ENCODE results near the gene STK32C. TPM values are rescaled to one million over a fixed set of nuclear protein-coding genes. Genes with fewer than 3 reads are reported as not detected.

STK32C gene
- total and polyA plus RNA-seq, 10 of the 15 experiments (the other 5 are each of a cell fraction or from before 2014, with no cell fraction given) = 1.5 to 18.1 (median 6.4) TPM

GRCh38 chr10:132252412-132252811 lies 55.3 kb downstream of the STK32C start:
- Histone ChIP-seq H3K27ac (ENCODE audit: control insufficient read depth, insufficient read depth) (no peak overlapping the region), H3K79me2 (ENCODE audit: control insufficient read depth, insufficient read depth, low read length) (no peaks in the 10 kb centered on the region), H2AFZ (ENCODE audit: control insufficient read depth, low read depth, low read length) (no peak overlapping the region), H3K4me3 (no peak overlapping the region), H3K9ac (ENCODE audit: control insufficient read depth, insufficient read depth, low read length) (no peak overlapping the region), H3K36me3 (ENCODE audit: control insufficient read depth in 2 of 2, insufficient read depth in 2 of 2, low read length in 1 of 2) (no peaks in the 10 kb centered on the region), H3K27me3 (replicated peaks in 1 of 2; ENCODE audit: control insufficient read depth in 2 of 2, insufficient read depth in 2 of 2, low read length in 1 of 2) (no peaks in the 10 kb centered on the region), H3K4me1 (ENCODE audit: control insufficient read depth, insufficient read depth, low read length) (no peaks in the 10 kb centered on the region), H3K9me3 (replicated peaks; ENCODE audit: control insufficient read depth, insufficient read depth, low read length) (no peaks in the 10 kb centered on the region), H4K20me1 (ENCODE audit: control insufficient read depth, insufficient read depth) (no peaks in the 10 kb centered on the region), H3K4me2 (ENCODE audit: control insufficient read depth, insufficient read depth) (no peak overlapping the region)
- intact Hi-C loops (cut with micrococcal nuclease; ENCODE audit: unreplicated experiment) (no loop called here), in situ Hi-C loops (cut with MboI) (no loop called here)
- no peak for DNase-seq (ENCODE audit: low read depth, low spot score)
- CTCF ChIA-PET = no interaction called here
- 81% methylated on average over 17 of the region's 17 CpGs for WGBS (ENCODE audit: insufficient coverage, insufficient replicate concordance, low lambda C conversion rate, missing lambda C conversion rate)
- POLR2A ChIA-PET = no interaction called here
- BruUV-seq (replicated peaks) = no TSS peak
- SMC1A ChIA-PET (ENCODE audit: uncharacterized antibody, unreplicated experiment) = no interaction called here
- ATAC-seq = no peak
- no peak for FAIRE-seq
- RAD21 ChIA-PET (ENCODE audit: unreplicated experiment) = interaction anchor here (1.0 kb wide), 1 partner anchor 28 kb away, joined by 3 read pairs; no protein-coding TSS in a partner anchor
- no peak for TF ChIP-seq NRF1 (conservative IDR thresholded peaks at IDR 0.05; ENCODE audit: low read depth, low read length)
- no peak for TF ChIP-seq CUX1 (IDR thresholded peaks at IDR 0.05; ENCODE audit: insufficient replicate concordance, low read depth, low read length)
- no peak for TF ChIP-seq CHD1 (IDR thresholded peaks at IDR 0.05; ENCODE audit: low read depth, low read length)
- TF ChIP-seq ZNF592 (IDR thresholded peaks at IDR 0.05) = no peak
- no peak for TF ChIP-seq RFX5 (IDR thresholded peaks at IDR 0.05; ENCODE audit: low read depth, low read length)
- TF ChIP-seq TBL1XR1 (IDR thresholded peaks at IDR 0.05; ENCODE audit: low read depth, low read length) = no peak
- TF ChIP-seq CEBPB (IDR thresholded peaks at IDR 0.05; ENCODE audit: borderline replicate concordance in 1 of 2, low read depth in 2 of 2, low read length in 2 of 2) = no peak
- TF ChIP-seq BCL3 (IDR thresholded peaks at IDR 0.05; ENCODE audit: borderline replicate concordance, insufficient read depth, low read depth, low read length, poor library complexity, severe bottlenecking) = no peak
- no peak for TF ChIP-seq NFYB (IDR thresholded peaks at IDR 0.05; ENCODE audit: insufficient read depth, low read depth, low read length)
- no peak for TF ChIP-seq SIN3A (IDR thresholded peaks at IDR 0.05; ENCODE audit: low read depth, low read length)
- no peak for TF ChIP-seq TARDBP (IDR thresholded peaks at IDR 0.05; ENCODE audit: borderline replicate concordance)
- no peak for TF ChIP-seq NFYA (IDR thresholded peaks at IDR 0.05; ENCODE audit: borderline replicate concordance, low read depth, low read length)
- no peak for TF ChIP-seq BCL11A (IDR thresholded peaks at IDR 0.05; ENCODE audit: low read depth, low read length)
- no peak for TF ChIP-seq EP300 (IDR thresholded peaks at IDR 0.05; ENCODE audit: borderline replicate concordance in 1 of 2, control insufficient read depth in 1 of 2, low read depth in 2 of 2, low read length in 2 of 2)

Measured in GM12878 (cell line).